H1 (cell line): Measurements from ENCODE around the gene MAVS. TPM values are rescaled to one million over a fixed set of nuclear protein-coding genes. Genes with fewer than 3 reads are reported as not detected.

ENCODE experiments used
- CTCF ChIA-PET: fragments of 300-600 bp; sonication (Branson Sonifier 250); formaldehyde crosslinking; loops from one replicate; lab custom pipeline; 2021; ENCODE audit not compliant: partially characterized antibody; lab: Charles Lee
- POLR2A ChIA-PET: fragments of 300-600 bp; sonication (Branson Sonifier 250); formaldehyde crosslinking; loops from one replicate; lab custom pipeline; 2021; ENCODE audit warnings: inconsistent platforms; ENCODE audit not compliant: partially characterized antibody; lab: Charles Lee
- DNase-seq, 2 experiments: peaks; one replicate each; pipeline versions ENCODE4 v3.0.0 to v3.0.0-alpha.2; 2010 to 2022; ENCODE audit warnings: low spot score in 2 of 2, low read depth in 1 of 2, mixed read lengths in 1 of 2
- FAIRE-seq: peaks from 2 replicates; lab custom pipeline; 2011; peaks lifted over from hg19 to GRCh38; lab: Jason Lieb, UNC
- H2AFZ ChIP-seq: 2 replicates; pipeline ENCODE4 v1.8.1; 2012; ENCODE audit warnings: low read length, inconsistent platforms
- H2AK5ac ChIP-seq: 2 replicates; pipeline ENCODE4 v1.6.1; 2013; ENCODE audit warnings: low read depth, low read length
- H2BK120ac ChIP-seq: replicated peaks from 2 replicates; pipeline ENCODE3; 2013; ENCODE audit warnings: low read depth, low read length, inconsistent platforms
- H2BK12ac ChIP-seq: 2 replicates; pipeline ENCODE4 v1.6.1; 2013; ENCODE audit warnings: low read depth, low read length
- H2BK15ac ChIP-seq: 2 replicates; pipeline ENCODE4 v1.6.1; 2013; ENCODE audit warnings: low read length
- H2BK20ac ChIP-seq: 2 replicates; pipeline ENCODE4 v1.6.1; 2013; ENCODE audit warnings: low read length
- H2BK5ac ChIP-seq: 2 replicates; pipeline ENCODE4 v1.6.1; 2013; ENCODE audit warnings: low read depth, low read length
- H3K14ac ChIP-seq: 2 replicates; pipeline ENCODE4 v1.6.1; 2013; ENCODE audit warnings: inconsistent platforms; ENCODE audit not compliant: insufficient read length
- H3K18ac ChIP-seq: 2 replicates; pipeline ENCODE4 v1.6.1; 2013; ENCODE audit warnings: low read length; ENCODE audit errors: extremely low read depth
- H3K23ac ChIP-seq: 2 replicates; pipeline ENCODE4 v1.6.1; 2013; ENCODE audit warnings: inconsistent platforms; ENCODE audit not compliant: insufficient read length
- H3K23me2 ChIP-seq: 2 replicates; pipeline ENCODE4 v1.6.1; 2013; ENCODE audit warnings: low read depth, low read length
- H3K27ac ChIP-seq: 2 replicates; pipeline ENCODE4 v1.6.1; 2011; ENCODE audit warnings: low read depth, low read length, inconsistent platforms
- H3K27me3 ChIP-seq, 4 experiments: replicated peaks in 1 of 4; 1 replicate in 1 of 4; 2 replicates in 3 of 4; pipeline versions ENCODE4 v1.6.1 to v1.8.1; 2011 to 2013; ENCODE audit warnings: low read length in 3 of 4, mild to moderate bottlenecking in 3 of 4, inconsistent platforms in 2 of 4, mixed read lengths in 2 of 4, moderate library complexity in 1 of 4; ENCODE audit not compliant: control insufficient read depth in 3 of 4, insufficient read depth in 3 of 4; ENCODE audit errors: extremely low read depth in 1 of 4
- H3K36me3 ChIP-seq, 4 experiments: 2 replicates each; pipeline versions ENCODE4 v1.6.1 to v1.8.1; 2011 to 2013; ENCODE audit warnings: mild to moderate bottlenecking in 4 of 4, low read length in 3 of 4, moderate library complexity in 2 of 4, control low read depth in 1 of 4, inconsistent platforms in 1 of 4; ENCODE audit not compliant: insufficient read depth in 4 of 4, control insufficient read depth in 2 of 4
- H3K4ac ChIP-seq: replicated peaks from 2 replicates; pipeline ENCODE3; 2013; ENCODE audit warnings: low read length, low read depth, mixed read lengths, inconsistent platforms; ENCODE audit not compliant: insufficient read length
- H3K4me1 ChIP-seq, 4 experiments: replicated peaks in 1 of 4; 1 replicate in 1 of 4; 2 replicates in 3 of 4; pipeline versions ENCODE4 v1.6.1 to v1.8.1; 2011 to 2013; ENCODE audit warnings: low read length in 3 of 4, inconsistent platforms in 2 of 4, mixed read lengths in 1 of 4; ENCODE audit not compliant: insufficient read depth in 4 of 4, control insufficient read depth in 3 of 4
- H3K4me2 ChIP-seq, 2 experiments: 2 replicates each; pipeline versions ENCODE4 v1.6.1 to v1.8.1; 2011 to 2013; ENCODE audit warnings: low read depth in 2 of 2, low read length in 2 of 2, control low read depth in 1 of 2, inconsistent platforms in 1 of 2, mild to moderate bottlenecking in 1 of 2; ENCODE audit not compliant: insufficient read depth in 1 of 2
- H3K4me3 ChIP-seq, 4 experiments: fragments of 200-600, 300-600 bp in 1 of 4; sonication (generic), shearing (Covaris generic), sonication (Bioruptor Twin) in 1 of 4; 2 replicates each; pipeline versions ENCODE4 v1.5.1 to v1.8.1; 2011 to 2016; ENCODE audit warnings: low read length in 4 of 4, low read depth in 3 of 4, control low read depth in 2 of 4, inconsistent platforms in 2 of 4, mild to moderate bottlenecking in 2 of 4, mixed read lengths in 1 of 4, moderate library complexity in 1 of 4; ENCODE audit not compliant: insufficient read depth in 2 of 4; ENCODE audit errors: extremely low read depth in 1 of 4
- H3K56ac ChIP-seq: replicated peaks from 2 replicates; pipeline ENCODE3; 2013; ENCODE audit warnings: low read depth, mild to moderate bottlenecking, mixed read lengths, low read length, inconsistent platforms; ENCODE audit not compliant: insufficient read length
- H3K79me1 ChIP-seq: 2 replicates; pipeline ENCODE4 v1.6.1; 2013; ENCODE audit warnings: low read depth, low read length, control low read depth
- H3K79me2 ChIP-seq, 2 experiments: 2 replicates each; pipeline versions ENCODE4 v1.6.1 to v1.8.1; 2012 to 2013; ENCODE audit warnings: low read length in 2 of 2, mild to moderate bottlenecking in 2 of 2, inconsistent platforms in 1 of 2; ENCODE audit not compliant: insufficient read depth in 2 of 2, control insufficient read depth in 1 of 2
- H3K9ac ChIP-seq, 4 experiments: replicated peaks in 1 of 4; 1 replicate in 1 of 4; 2 replicates in 3 of 4; pipeline versions ENCODE4 v1.6.1 to v1.8.1; 2011 to 2013; ENCODE audit warnings: low read depth in 3 of 4, low read length in 3 of 4, control low read depth in 2 of 4, mild to moderate bottlenecking in 2 of 4, moderate library complexity in 2 of 4, inconsistent platforms in 1 of 4; ENCODE audit errors: extremely low read depth in 1 of 4
- H3K9me3 ChIP-seq, 2 experiments: 2 replicates each; pipeline versions ENCODE4 v1.6.1 to v1.8.1; 2012 to 2013; ENCODE audit warnings: mild to moderate bottlenecking in 2 of 2, moderate library complexity in 2 of 2, control low read depth in 1 of 2, inconsistent platforms in 1 of 2, low read depth in 1 of 2, low read length in 1 of 2, mixed read lengths in 1 of 2; ENCODE audit not compliant: insufficient read depth in 2 of 2
- H4K20me1 ChIP-seq, 2 experiments: replicated peaks in 1 of 2; 2 replicates each; pipeline versions ENCODE3 to v1.8.1; 2011 to 2013; ENCODE audit warnings: inconsistent platforms in 2 of 2, low read length in 2 of 2, mild to moderate bottlenecking in 1 of 2; ENCODE audit not compliant: insufficient read depth in 2 of 2, control insufficient read depth in 1 of 2
- H4K5ac ChIP-seq: 2 replicates; pipeline ENCODE4 v1.6.1; 2013; ENCODE audit warnings: low read length, low read depth, mixed read lengths, inconsistent platforms; ENCODE audit not compliant: insufficient read length
- H4K8ac ChIP-seq: 2 replicates; pipeline ENCODE4 v1.8.0; 2013; ENCODE audit warnings: mild to moderate bottlenecking, moderate library complexity, low read length, inconsistent platforms; ENCODE audit not compliant: insufficient read depth; ENCODE audit errors: extremely low read depth
- H4K91ac ChIP-seq: replicated peaks from 2 replicates; pipeline ENCODE3; 2013; ENCODE audit warnings: low read length, mixed read lengths, inconsistent platforms; ENCODE audit not compliant: insufficient read length
- ASH2L ChIP-seq: fragments of 200-600, 300-600 bp; sonication (generic); IDR thresholded peaks from one replicate; pipeline ENCODE4 v1.7.1; 2017; ENCODE audit warnings: low read length
- HDAC6 ChIP-seq: IDR thresholded peaks from one replicate; pipeline ENCODE4 v1.7.1; 2012; ENCODE audit warnings: low read depth, mild to moderate bottlenecking, inconsistent platforms, low read length, moderate library complexity
- KDM4A ChIP-seq: IDR thresholded peaks from one replicate; pipeline ENCODE4 v1.7.1; 2012; ENCODE audit warnings: low read depth, mild to moderate bottlenecking, moderate library complexity, low read length, inconsistent platforms; ENCODE audit not compliant: severe bottlenecking
- POLR2AphosphoS5 ChIP-seq: IDR thresholded peaks from 2 replicates; pipeline ENCODE4 v1.6.1; 2011; ENCODE audit warnings: low read depth, low read length
- RXRA ChIP-seq: IDR thresholded peaks from 2 replicates; pipeline ENCODE4 v1.6.1; 2011; ENCODE audit warnings: low read depth, mild to moderate bottlenecking, low read length, moderate library complexity; ENCODE audit not compliant: insufficient read depth
- SIX5 ChIP-seq: IDR thresholded peaks from 2 replicates; pipeline ENCODE4 v1.6.1; 2011; ENCODE audit warnings: mild to moderate bottlenecking, low read depth, low read length
- TEAD4 ChIP-seq: IDR thresholded peaks from 2 replicates; pipeline ENCODE4 v1.6.1; 2012; ENCODE audit warnings: low read depth, low read length, inconsistent platforms, mixed read lengths
- whole genome bisulfite sequencing, 2 experiments: shearing (Covaris generic) in 1 of 2; methylation state at CpG; one replicate each; pipeline versions ENCODE4 v1.1.6 to v1.1.7; 2013 to 2015; ENCODE audit warnings: low lambda C conversion rate in 2 of 2, mixed read lengths in 2 of 2, inconsistent platforms in 1 of 2, low coverage in 1 of 2, missing lambda C conversion rate in 1 of 2; ENCODE audit not compliant: insufficient replicate concordance in 2 of 2, insufficient coverage in 1 of 2, insufficient read length in 1 of 2; ENCODE audit errors: extremely low coverage in 1 of 2, missing lambda C conversion rate in 1 of 2; 5-methylcytosine and 5-hydroxymethylcytosine counted together
- polyA plus RNA-seq, 7 experiments: library from polyadenylated mRNA; depleted of rRNA in 3 of 7; stranded (reverse) in 5 of 7; unstranded in 2 of 7; fragments of >200 nt in 5 of 7; fragments of 200-250 nt in 2 of 7; gene quantifications; 1 replicate in 5 of 7; 2 replicates in 1 of 7; 4 replicates in 1 of 7; pipeline versions ENCODE4 v1.2.1 to v1.2.3, GENCODE V29; 2011 to 2013; ENCODE audit warnings: missing spikeins in 2 of 7, mixed read lengths in 2 of 7
- total RNA-seq: library from RNA; stranded (reverse); fragmentation: NEBNext Ultra II Directional; extraction: Animal tissue kit (Norgen Biotek cat#: 25700); gene quantifications from 2 replicates; pipeline ENCODE4 v1.2.1, GENCODE V29; 2021

MAVS gene
- total and polyA plus RNA-seq, 2 of the 8 experiments (the other 6 are each of a cell fraction or from before 2014, with no cell fraction given): 9.9 to 24.3 TPM

DNA sequence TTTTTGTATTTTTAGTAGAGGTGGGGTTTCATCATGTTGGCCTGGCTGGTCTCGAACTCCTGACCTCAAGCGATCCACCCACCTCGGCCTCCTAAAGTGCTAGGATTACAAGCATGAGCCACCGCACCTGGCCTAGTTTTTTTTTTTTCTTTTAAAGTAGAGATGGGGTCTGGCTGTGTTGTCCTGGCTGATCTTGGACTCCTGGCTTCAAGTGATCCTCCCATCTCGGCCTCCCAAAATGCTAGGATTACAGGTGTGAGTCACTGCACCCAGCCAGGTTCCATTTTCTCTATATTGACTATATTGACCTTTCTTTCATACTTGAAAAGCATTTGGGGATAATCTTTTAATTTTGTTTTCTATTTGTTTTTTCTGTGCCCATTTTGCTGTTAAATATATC is 55.8 kb downstream of the MAVS start:
- H3K23me2 ChIP-seq: no peaks in the 10 kb centered on the region
- H3K36me3 ChIP-seq: peaks cover 0 to 3% (median 0%) of the 10 kb centered on the region in 4 experiments; a peak in 2 of 8 replicates
- ChIA-PET POLR2A (interaction anchor here (0.6 to 2.0 kb wide), 2 partner anchors 11 to 42 kb away, joined by 3 to 8 read pairs; no protein-coding TSS in a partner anchor), CTCF (no interaction called here)
- no peak overlapping the region for H4K8ac ChIP-seq
- H3K79me1 ChIP-seq: no peaks in the 10 kb centered on the region; the same call in 1 of the 2 replicates
- no peak overlapping the region for H2AK5ac ChIP-seq
- H2AFZ ChIP-seq: no peak overlapping the region
- H2BK20ac ChIP-seq: no peak overlapping the region
- H3K27ac ChIP-seq: no peak overlapping the region
- no peak overlapping the region for H3K4ac ChIP-seq
- TF ChIP-seq TEAD4: no peak
- TF ChIP-seq POLR2AphosphoS5: no peak
- no peak for TF ChIP-seq SIX5
- TF ChIP-seq HDAC6: no peak
- TF ChIP-seq KDM4A: no peak
- no peak for TF ChIP-seq RXRA
- no peak for TF ChIP-seq ASH2L
- no peak overlapping the region for H2BK120ac ChIP-seq
- H2BK5ac ChIP-seq: no peak overlapping the region
- WGBS, 2 experiments: 94% methylated on average over 2 of the region's 5 CpGs; no CpG with 5 or more reads in 1 of the 2 experiments
- no peak overlapping the region for H4K91ac ChIP-seq
- H4K5ac ChIP-seq: no peak overlapping the region
- H3K4me2 ChIP-seq: no peak overlapping the region
- H3K4me3 ChIP-seq: no peak overlapping the region
- no peak overlapping the region for H3K9ac ChIP-seq
- FAIRE-seq: no peak
- peaks cover 41 to 97% of the 10 kb centered on the region in 2 experiments for H3K79me2 ChIP-seq
- no peak for DNase-seq
- no peak overlapping the region for H3K23ac ChIP-seq
- no peaks in the 10 kb centered on the region for H3K9me3 ChIP-seq
- peaks cover 17 to 19% of the 10 kb centered on the region in 2 experiments for H4K20me1 ChIP-seq
- peaks cover 0 to 3% (median 0%) of the 10 kb centered on the region in 4 experiments; a peak in 1 of 7 replicates for H3K4me1 ChIP-seq
- no peak overlapping the region for H3K56ac ChIP-seq
- no peaks in the 10 kb centered on the region for H3K27me3 ChIP-seq
- H3K18ac ChIP-seq: no peak overlapping the region
- H3K14ac ChIP-seq: no peak overlapping the region
- H2BK15ac ChIP-seq: no peak overlapping the region
- H2BK12ac ChIP-seq: no peak overlapping the region
